Panc1 (cell line): Measurements from ENCODE around the gene PIEZO1. TPM values are rescaled to one million over a fixed set of nuclear protein-coding genes. Genes with fewer than 3 reads are reported as not detected.

Experiments used
- ATAC-seq: fragments of 200-7000 bp; cut with Tn5 transposase; 2 replicates; pipeline ENCODE4 v1.9.1; 2020; ENCODE audit warnings: mild to moderate bottlenecking, moderate library complexity
- BruUV-seq: library from RNA; stranded (reverse); fragments of 400-500 nt; replicated peaks from 2 replicates; lab custom pipeline; 2021; lab: Mats Ljungman, UMichigan
- CTCF ChIA-PET: fragments of 300-600 bp; sonication (Branson Sonifier 250); formaldehyde crosslinking; loops from one replicate; lab custom pipeline; 2022; ENCODE audit warnings: antibody characterized with exemption; lab: Charles Lee
- POLR2A ChIA-PET: fragments of 300-600 bp; sonication (Branson Sonifier 250); formaldehyde crosslinking; loops from one replicate; lab custom pipeline; 2022; ENCODE audit warnings: antibody characterized with exemption; lab: Charles Lee
- DNase-seq: peaks from one replicate; pipeline ENCODE4 v3.0.0-alpha.2; 2010; ENCODE audit warnings: low read depth, low spot score
- H3K27ac ChIP-seq: 2 replicates; pipeline ENCODE4 v1.5.1; 2011; ENCODE audit warnings: mild to moderate bottlenecking, low read length, inconsistent platforms
- H3K27me3 ChIP-seq: fragments of 200-500 bp; sonication (Bioruptor generic); 2 replicates; pipeline ENCODE4 v1.6.0; 2014; ENCODE audit warnings: low read length, inconsistent platforms; ENCODE audit not compliant: control insufficient read depth, insufficient read depth
- H3K36me3 ChIP-seq: fragments of 200-500 bp; sonication (Bioruptor generic); 2 replicates; pipeline ENCODE4 v1.5.1; 2014; ENCODE audit warnings: inconsistent platforms, mild to moderate bottlenecking, low read length, moderate library complexity; ENCODE audit not compliant: control insufficient read depth, insufficient read depth
- H3K4me1 ChIP-seq: 2 replicates; pipeline ENCODE4 v1.5.1; 2011; ENCODE audit warnings: inconsistent platforms, mild to moderate bottlenecking, low read length, moderate library complexity; ENCODE audit not compliant: control insufficient read depth, insufficient read depth
- H3K4me3 ChIP-seq, 2 experiments: 2 replicates each; pipeline ENCODE4 v1.5.1; 2011 to 2012; ENCODE audit warnings: low read depth in 2 of 2, low read length in 2 of 2, mild to moderate bottlenecking in 2 of 2, inconsistent platforms in 1 of 2, moderate library complexity in 1 of 2
- H3K9me3 ChIP-seq: fragments of 200-500 bp; sonication (Bioruptor generic); 2 replicates; pipeline ENCODE4 v1.5.1; 2014; ENCODE audit warnings: low read depth, mild to moderate bottlenecking, inconsistent platforms, low read length, moderate library complexity; ENCODE audit not compliant: control insufficient read depth, insufficient read depth
- POLR2AphosphoS5 ChIP-seq: IDR thresholded peaks from 2 replicates; pipeline ENCODE4 v1.6.1; 2012; ENCODE audit warnings: mild to moderate bottlenecking, low read depth, low read length, moderate library complexity
- SIN3A ChIP-seq: IDR thresholded peaks from 2 replicates; pipeline ENCODE4 v1.6.1; 2012; ENCODE audit warnings: low read depth, mild to moderate bottlenecking, low read length, moderate library complexity, borderline replicate concordance; ENCODE audit not compliant: insufficient read depth
- TCF7L2 ChIP-seq: IDR thresholded peaks from 2 replicates; pipeline ENCODE4 v1.6.1; 2011; ENCODE audit warnings: mild to moderate bottlenecking, low read depth, low read length, inconsistent platforms
- in situ Hi-C: cut with HindIII; loops from 2 replicates; pipeline ENCODE4 v1.10.0; 2016; ENCODE audit warnings: low sequenced_read_pairs, low pct_unique_long_range_greater_than_20kb
- intact Hi-C: fragments of 100-400 bp; cut with micrococcal nuclease; formaldehyde crosslinking; loops from one replicate; pipeline ENCODE4 v1.10.0; 2022; ENCODE audit not compliant: unreplicated experiment
- total RNA-seq: library from RNA; stranded (reverse); gene quantifications from one replicate; pipeline ENCODE4 v1.2.1, GENCODE V29; 2021; ENCODE audit not compliant: unreplicated experiment
- TF ChIP-seq, protein P1 (sequence below), 2 experiments: IDR thresholded peaks; 2 replicates each; pipeline ENCODE4 v1.6.1; 2011 to 2012; ENCODE audit warnings: low read depth in 2 of 2, control low read depth in 1 of 2, low read length in 1 of 2, mild to moderate bottlenecking in 1 of 2, moderate library complexity in 1 of 2; ENCODE audit not compliant: insufficient read depth in 1 of 2
- TF ChIP-seq, protein P2 (sequence below): fragments of 450-650 bp; IDR thresholded peaks from 2 replicates; pipeline ENCODE4 v1.5.1; 2017; ENCODE audit warnings: mild to moderate bottlenecking

PIEZO1 gene
- total RNA-seq, 1 experiment from 2014 or later, result 175 TPM

DNA sequence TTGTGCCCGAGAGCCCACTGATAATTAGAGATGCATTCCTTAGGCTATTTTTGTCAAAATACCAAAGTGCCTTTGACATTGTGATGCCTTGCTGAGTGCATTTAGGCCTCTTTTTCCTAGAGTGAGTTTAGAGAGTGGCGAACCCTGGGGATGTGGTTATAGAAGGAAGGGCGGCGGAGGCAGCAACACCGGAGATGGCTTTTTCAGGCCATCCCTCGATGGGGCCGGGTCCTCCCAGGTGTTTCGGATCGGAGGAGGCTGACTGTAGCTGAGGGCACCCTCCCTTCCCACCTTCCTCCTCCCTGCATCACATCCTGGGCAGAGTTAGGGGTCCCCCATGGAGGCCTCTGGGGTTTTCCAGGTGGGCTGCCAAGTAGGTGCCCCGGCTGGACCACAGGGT is 92.2 kb downstream of the PIEZO1 start:
- Histone ChIP-seq H3K4me1 (no peaks in the 10 kb centered on the region), H3K9me3 (no peaks in the 10 kb centered on the region), H3K27me3 (no peaks in the 10 kb centered on the region), H3K27ac (no peak overlapping the region), H3K36me3 (no peaks in the 10 kb centered on the region), H3K4me3 (no peak overlapping the region)
- ChIA-PET CTCF (no interaction called here), POLR2A (no interaction called here)
- BruUV-seq, result no TSS peak
- DNase-seq, result no peak
- no peak for ATAC-seq
- TF ChIP-seq, protein P1, sequence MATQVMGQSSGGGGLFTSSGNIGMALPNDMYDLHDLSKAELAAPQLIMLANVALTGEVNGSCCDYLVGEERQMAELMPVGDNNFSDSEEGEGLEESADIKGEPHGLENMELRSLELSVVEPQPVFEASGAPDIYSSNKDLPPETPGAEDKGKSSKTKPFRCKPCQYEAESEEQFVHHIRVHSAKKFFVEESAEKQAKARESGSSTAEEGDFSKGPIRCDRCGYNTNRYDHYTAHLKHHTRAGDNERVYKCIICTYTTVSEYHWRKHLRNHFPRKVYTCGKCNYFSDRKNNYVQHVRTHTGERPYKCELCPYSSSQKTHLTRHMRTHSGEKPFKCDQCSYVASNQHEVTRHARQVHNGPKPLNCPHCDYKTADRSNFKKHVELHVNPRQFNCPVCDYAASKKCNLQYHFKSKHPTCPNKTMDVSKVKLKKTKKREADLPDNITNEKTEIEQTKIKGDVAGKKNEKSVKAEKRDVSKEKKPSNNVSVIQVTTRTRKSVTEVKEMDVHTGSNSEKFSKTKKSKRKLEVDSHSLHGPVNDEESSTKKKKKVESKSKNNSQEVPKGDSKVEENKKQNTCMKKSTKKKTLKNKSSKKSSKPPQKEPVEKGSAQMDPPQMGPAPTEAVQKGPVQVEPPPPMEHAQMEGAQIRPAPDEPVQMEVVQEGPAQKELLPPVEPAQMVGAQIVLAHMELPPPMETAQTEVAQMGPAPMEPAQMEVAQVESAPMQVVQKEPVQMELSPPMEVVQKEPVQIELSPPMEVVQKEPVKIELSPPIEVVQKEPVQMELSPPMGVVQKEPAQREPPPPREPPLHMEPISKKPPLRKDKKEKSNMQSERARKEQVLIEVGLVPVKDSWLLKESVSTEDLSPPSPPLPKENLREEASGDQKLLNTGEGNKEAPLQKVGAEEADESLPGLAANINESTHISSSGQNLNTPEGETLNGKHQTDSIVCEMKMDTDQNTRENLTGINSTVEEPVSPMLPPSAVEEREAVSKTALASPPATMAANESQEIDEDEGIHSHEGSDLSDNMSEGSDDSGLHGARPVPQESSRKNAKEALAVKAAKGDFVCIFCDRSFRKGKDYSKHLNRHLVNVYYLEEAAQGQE (IDR thresholded peaks at IDR 0.05; ENCODE audit: insufficient read depth in 1 of 2, low read depth in 2 of 2, low read length in 1 of 2), result no peak
- TF ChIP-seq TCF7L2 (no peak), POLR2AphosphoS5 (no peak)
- in situ Hi-C loops (no loop called here), intact Hi-C loops (no loop called here)

DNA sequence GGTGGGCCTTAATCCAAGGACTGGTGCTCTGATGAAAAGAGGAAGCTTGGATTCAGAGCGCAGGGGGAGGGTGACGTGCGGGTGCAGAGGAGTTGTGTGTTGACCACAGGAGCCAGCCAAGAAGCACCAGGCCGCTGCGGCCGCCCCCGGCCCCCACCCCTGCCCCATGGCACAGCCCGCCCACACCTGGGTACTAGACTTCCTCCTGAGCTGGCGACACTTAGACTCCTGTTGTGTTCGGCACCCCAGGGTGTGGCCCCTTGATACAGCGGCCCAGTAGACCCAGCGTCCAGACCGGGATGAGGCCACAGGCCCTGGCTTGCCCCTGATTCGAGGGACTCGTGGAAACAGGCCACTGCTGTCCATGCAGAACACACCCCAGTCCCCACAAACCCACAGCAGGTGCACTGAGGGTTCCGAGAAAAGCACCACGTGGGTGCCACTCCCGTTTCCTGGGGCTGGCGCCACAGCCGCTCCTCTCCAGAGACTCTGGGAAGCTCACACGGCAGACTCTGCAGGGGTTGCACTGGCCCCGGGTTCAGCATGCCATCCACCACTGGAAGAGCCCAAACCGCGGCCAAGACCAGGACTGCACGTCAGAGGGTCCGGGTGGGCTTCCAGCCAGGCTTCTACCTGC is 93.0 kb downstream of the PIEZO1 start:
- Histone ChIP-seq H3K36me3 (no peaks in the 10 kb centered on the region), H3K9me3 (no peaks in the 10 kb centered on the region), H3K4me1 (no peaks in the 10 kb centered on the region; the same call in 1 of the 2 replicates), H3K27ac (no peak overlapping the region), H3K4me3 (no peak overlapping the region), H3K27me3 (no peaks in the 10 kb centered on the region)
- in situ Hi-C loops (no loop called here), intact Hi-C loops (no loop called here)
- TF ChIP-seq SIN3A (no peak), TCF7L2 (no peak), POLR2AphosphoS5 (no peak)
- TF ChIP-seq, protein P1 (IDR thresholded peaks at IDR 0.05; ENCODE audit: insufficient read depth in 1 of 2, low read depth in 2 of 2, low read length in 1 of 2), result no peak
- TF ChIP-seq, protein P2, sequence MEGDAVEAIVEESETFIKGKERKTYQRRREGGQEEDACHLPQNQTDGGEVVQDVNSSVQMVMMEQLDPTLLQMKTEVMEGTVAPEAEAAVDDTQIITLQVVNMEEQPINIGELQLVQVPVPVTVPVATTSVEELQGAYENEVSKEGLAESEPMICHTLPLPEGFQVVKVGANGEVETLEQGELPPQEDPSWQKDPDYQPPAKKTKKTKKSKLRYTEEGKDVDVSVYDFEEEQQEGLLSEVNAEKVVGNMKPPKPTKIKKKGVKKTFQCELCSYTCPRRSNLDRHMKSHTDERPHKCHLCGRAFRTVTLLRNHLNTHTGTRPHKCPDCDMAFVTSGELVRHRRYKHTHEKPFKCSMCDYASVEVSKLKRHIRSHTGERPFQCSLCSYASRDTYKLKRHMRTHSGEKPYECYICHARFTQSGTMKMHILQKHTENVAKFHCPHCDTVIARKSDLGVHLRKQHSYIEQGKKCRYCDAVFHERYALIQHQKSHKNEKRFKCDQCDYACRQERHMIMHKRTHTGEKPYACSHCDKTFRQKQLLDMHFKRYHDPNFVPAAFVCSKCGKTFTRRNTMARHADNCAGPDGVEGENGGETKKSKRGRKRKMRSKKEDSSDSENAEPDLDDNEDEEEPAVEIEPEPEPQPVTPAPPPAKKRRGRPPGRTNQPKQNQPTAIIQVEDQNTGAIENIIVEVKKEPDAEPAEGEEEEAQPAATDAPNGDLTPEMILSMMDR, result no peak
- CTCF ChIA-PET, result no interaction called here
- DNase-seq, result no peak
- POLR2A ChIA-PET, result no interaction called here
- no TSS peak for BruUV-seq
- ATAC-seq, result no peak
